DND-41 (cell line): ENCODE results near the gene MED12L.

ENCODE experiments used
- CTCF ChIP-seq: IDR thresholded peaks from 2 replicates; pipeline ENCODE4 v1.5.1; 2012; ENCODE audit warnings: borderline replicate concordance, low read length, moderate library complexity, mild to moderate bottlenecking; ENCODE audit not compliant: poor library complexity, severe bottlenecking; ENCODE audit errors: extremely low read depth
- EZH2 ChIP-seq: IDR thresholded peaks from 3 replicates; pipeline ENCODE4 v1.6.1; 2012; ENCODE audit warnings: borderline replicate concordance, low read depth, mild to moderate bottlenecking, moderate library complexity, low read length, inconsistent platforms; ENCODE audit not compliant: severe bottlenecking

GRCh38 chr3:151147299-151147698, 61.8 kb downstream of the MED12L start:
- TF ChIP-seq CTCF (no peak), EZH2 (no peak)
